Ishikawa (cell line): ENCODE measurements around the gene ANKRD31.

Experiments used
- CEBPB ChIP-seq: IDR thresholded peaks from 2 replicates; pipeline ENCODE4 v1.6.1; 2012
- CREB1 ChIP-seq: IDR thresholded peaks from 2 replicates; pipeline ENCODE4 v1.6.1; 2012; ENCODE audit warnings: low read depth
- EGR1 ChIP-seq: IDR thresholded peaks from 2 replicates; pipeline ENCODE4 v1.6.1; 2012
- EP300 ChIP-seq: IDR thresholded peaks from 2 replicates; pipeline ENCODE4 v1.6.1; 2012; ENCODE audit warnings: borderline replicate concordance
- NFIC ChIP-seq: IDR thresholded peaks from 2 replicates; pipeline ENCODE4 v1.6.1; 2012
- RAD21 ChIP-seq: IDR thresholded peaks from 2 replicates; pipeline ENCODE4 v1.6.1; 2012; ENCODE audit warnings: low read depth
- TCF12 ChIP-seq: IDR thresholded peaks from 2 replicates; pipeline ENCODE4 v1.6.1; 2012; ENCODE audit warnings: low read depth
- TEAD4 ChIP-seq: IDR thresholded peaks from 2 replicates; pipeline ENCODE4 v1.6.1; 2012
- YY1 ChIP-seq: IDR thresholded peaks from 2 replicates; pipeline ENCODE4 v1.6.1; 2012; ENCODE audit warnings: low read depth
- ZBTB7A ChIP-seq: IDR thresholded peaks from 2 replicates; pipeline ENCODE4 v1.6.1; 2012; ENCODE audit warnings: low read depth
- TF ChIP-seq, protein P1 (sequence below): IDR thresholded peaks from 2 replicates; pipeline ENCODE4 v1.6.1; 2012
- TF ChIP-seq, protein P2 (sequence below): IDR thresholded peaks from 2 replicates; pipeline ENCODE4 v1.6.1; 2012; ENCODE audit warnings: low read depth, mild to moderate bottlenecking
- TF ChIP-seq, protein P3 (sequence below): IDR thresholded peaks from 2 replicates; pipeline ENCODE4 v1.6.1; 2012

ANKRD31 gene

DNA sequence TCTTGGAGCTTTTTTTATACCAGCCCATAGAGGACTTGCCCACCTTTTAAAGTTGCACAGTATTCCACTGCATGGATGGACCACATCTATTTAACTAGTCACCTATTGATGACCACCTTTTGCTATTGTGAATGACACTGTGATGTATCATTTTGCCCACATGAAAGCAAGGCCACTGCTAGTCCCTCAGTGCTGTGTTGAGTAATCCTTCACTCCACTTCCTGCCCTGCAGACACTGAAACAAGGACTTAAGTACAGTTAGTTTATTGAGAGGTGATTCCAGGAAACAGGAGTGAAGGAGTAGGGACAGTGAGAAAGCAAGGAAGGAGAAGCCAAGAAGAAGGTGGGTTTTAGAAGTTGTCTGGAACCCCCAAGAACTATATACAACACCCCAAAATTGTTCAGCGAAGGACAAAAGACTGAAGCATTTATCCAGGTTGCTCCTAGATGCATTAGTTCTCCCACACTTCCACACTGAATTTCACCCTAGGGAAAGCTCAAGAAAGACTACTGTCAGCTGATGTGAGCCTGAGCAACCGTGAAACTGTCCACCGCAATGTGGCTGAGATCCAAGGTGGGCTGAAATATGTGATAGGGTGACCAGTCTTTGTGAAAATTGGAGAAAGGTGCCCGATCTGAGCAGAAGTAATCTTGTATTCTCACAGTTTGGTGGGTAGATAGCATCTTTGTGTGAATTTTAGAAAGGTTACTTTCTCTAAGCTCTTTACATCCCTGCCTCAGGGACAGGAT, 45.2 kb upstream of the ANKRD31 start:
- TF ChIP-seq RAD21 = no peak
- no peak for TF ChIP-seq CREB1
- no peak for TF ChIP-seq TEAD4
- TF ChIP-seq, protein P1, sequence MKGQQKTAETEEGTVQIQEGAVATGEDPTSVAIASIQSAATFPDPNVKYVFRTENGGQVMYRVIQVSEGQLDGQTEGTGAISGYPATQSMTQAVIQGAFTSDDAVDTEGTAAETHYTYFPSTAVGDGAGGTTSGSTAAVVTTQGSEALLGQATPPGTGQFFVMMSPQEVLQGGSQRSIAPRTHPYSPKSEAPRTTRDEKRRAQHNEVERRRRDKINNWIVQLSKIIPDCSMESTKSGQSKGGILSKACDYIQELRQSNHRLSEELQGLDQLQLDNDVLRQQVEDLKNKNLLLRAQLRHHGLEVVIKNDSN = no peak
- no peak for TF ChIP-seq CEBPB
- TF ChIP-seq, protein P2, sequence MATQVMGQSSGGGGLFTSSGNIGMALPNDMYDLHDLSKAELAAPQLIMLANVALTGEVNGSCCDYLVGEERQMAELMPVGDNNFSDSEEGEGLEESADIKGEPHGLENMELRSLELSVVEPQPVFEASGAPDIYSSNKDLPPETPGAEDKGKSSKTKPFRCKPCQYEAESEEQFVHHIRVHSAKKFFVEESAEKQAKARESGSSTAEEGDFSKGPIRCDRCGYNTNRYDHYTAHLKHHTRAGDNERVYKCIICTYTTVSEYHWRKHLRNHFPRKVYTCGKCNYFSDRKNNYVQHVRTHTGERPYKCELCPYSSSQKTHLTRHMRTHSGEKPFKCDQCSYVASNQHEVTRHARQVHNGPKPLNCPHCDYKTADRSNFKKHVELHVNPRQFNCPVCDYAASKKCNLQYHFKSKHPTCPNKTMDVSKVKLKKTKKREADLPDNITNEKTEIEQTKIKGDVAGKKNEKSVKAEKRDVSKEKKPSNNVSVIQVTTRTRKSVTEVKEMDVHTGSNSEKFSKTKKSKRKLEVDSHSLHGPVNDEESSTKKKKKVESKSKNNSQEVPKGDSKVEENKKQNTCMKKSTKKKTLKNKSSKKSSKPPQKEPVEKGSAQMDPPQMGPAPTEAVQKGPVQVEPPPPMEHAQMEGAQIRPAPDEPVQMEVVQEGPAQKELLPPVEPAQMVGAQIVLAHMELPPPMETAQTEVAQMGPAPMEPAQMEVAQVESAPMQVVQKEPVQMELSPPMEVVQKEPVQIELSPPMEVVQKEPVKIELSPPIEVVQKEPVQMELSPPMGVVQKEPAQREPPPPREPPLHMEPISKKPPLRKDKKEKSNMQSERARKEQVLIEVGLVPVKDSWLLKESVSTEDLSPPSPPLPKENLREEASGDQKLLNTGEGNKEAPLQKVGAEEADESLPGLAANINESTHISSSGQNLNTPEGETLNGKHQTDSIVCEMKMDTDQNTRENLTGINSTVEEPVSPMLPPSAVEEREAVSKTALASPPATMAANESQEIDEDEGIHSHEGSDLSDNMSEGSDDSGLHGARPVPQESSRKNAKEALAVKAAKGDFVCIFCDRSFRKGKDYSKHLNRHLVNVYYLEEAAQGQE = no peak
- TF ChIP-seq YY1 = no peak
- TF ChIP-seq TCF12 = no peak

DNA sequence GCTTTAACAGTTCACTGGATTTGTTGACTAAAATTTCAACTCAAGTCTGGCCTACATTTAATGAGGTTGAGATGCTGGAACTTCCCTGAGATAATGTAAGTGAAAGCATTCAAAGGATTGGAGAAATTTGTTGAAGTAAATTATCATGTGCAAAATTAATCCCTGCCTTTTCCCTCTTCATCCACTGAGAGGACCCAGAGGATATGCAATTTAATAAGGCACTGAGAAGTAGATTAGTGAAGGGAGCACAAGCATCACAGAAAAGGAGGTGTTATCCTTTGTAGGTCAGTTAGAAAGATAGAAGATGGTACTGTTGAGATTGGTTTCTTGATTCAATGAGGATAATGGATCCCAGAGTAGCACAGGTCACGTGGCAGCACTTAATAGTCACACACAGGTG, 42.6 kb upstream of the ANKRD31 start:
- TF ChIP-seq, protein P2 = no peak

DNA sequence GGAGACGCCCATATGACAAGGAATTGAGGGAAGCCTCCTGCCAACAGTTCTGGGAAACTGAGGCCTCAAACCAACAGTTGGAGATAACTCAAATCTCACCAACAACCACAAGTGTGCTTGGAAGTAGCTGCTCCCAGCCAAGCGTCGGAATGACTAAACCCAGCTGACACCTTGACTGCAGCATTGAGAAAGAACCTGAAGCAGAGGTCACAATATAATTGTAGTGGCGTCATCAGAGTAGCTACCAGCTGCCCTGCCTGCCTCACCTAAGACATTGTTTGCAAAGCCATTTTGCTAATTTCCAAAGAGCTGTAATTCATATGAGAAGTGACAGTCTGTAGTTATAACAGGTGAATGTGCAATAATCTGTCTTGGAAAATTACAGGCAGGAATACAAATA, 40.8 kb upstream of the ANKRD31 start:
- TF ChIP-seq, protein P1 = no peak
- TF ChIP-seq NFIC = no peak
- no peak for TF ChIP-seq TCF12
- TF ChIP-seq, protein P3, sequence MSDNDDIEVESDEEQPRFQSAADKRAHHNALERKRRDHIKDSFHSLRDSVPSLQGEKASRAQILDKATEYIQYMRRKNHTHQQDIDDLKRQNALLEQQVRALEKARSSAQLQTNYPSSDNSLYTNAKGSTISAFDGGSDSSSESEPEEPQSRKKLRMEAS = no peak
- TF ChIP-seq ZBTB7A = no peak
- no peak for TF ChIP-seq YY1

DNA sequence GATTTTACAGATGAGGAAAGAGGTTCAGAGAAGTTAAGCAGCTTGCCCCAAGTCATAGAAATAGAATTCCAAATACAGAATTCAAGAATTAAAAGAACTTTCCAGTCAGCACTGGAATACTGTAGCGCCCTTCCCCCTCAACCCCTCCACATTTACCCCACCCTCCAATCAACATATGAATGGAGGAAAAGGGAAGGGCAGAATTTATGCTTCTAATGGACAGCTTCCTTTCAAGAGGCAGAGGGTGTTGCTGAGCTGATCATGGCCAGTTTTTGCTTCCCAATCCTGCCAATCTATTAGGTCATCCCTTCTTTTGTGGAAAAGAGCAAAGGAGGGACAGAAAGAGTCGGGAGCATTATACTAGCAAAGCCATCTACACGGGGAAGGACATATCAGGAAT, 39.1 kb upstream of the ANKRD31 start:
- no peak for TF ChIP-seq ZBTB7A

DNA sequence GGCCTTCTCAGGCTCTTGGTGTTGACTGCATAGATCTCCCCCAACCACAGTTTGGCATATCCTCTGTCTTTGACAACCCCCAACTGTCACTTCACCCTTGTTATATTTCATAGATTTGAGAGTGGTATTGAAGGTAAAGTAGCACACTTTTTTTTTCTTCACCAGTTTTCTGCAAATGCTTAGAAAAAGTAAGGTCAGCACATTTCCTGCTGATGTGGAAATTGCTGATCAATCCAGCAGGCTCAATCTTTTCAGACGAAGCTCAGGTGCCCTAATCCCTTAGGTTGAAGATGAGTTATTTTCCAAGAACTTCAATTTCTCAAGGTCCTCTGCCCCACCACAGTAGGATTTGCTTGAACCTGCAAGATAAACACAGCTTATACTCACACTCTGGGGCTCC, 38.5 kb upstream of the ANKRD31 start:
- TF ChIP-seq, protein P3 = no peak
- TF ChIP-seq RAD21 (no peak), CEBPB (no peak), TCF12 (no peak), ZBTB7A (no peak), YY1 (no peak), EP300 (no peak), NFIC (no peak), EGR1 (no peak), TEAD4 (no peak), CREB1 (no peak)
- TF ChIP-seq, protein P1 = no peak
- TF ChIP-seq, protein P2 = no peak
